Measurements from ENCODE around the gene TBX10. TPM values are rescaled to one million over a fixed set of nuclear protein-coding genes. Genes with fewer than 3 reads are reported as not detected.

Gene TBX10
- total RNA-seq, 1 donor from 2014 or later, result 0.14 TPM

DNA sequence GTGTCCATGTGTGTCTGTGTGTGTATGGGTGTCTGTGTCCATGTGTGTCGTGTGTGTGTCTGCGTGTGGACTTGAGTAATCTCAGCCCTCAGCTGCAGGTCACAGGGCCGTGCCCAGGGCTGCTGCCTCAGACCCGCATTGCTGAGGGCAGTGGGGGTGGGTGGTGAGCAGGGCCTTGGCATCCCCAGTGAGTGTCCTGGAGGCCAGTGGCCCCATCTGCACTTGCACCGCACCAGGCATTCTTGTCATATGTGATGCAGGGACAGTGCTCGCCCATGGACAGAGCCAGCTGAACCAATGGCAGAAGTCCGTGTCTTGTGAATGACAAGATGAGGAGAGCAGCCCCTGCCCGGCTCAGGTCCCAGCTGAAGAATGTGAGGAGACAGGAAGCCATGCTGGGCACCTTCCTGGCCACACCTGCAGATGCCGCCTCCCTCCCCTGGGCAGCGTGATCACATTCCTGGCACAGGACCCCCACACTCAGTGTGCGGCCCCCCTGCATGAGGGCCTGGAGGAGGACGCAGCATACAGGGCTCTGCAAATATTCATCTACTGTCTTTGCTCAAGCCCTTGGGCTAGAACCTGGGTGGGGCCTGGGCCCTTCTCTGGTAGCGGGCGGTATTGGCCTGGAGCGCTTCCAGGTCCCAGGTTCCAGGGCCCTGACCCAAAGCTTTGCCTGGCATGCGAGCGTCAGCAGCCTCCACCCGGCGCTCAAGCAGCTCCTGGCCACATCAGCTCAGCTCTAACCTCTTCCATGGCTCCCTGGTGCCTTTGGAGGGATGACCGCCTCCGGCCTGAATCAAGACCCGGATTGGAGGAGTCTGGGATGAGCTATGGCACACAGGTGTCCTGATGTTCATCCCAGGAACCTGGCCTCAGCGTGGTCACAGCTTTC lies 31.0 kb upstream of the TBX10 start:
- no peak overlapping the region for H3K27ac ChIP-seq (replicated peaks)
- intact Hi-C loops (cut with micrococcal nuclease), result no loop called here
- TF ChIP-seq, protein P1, sequence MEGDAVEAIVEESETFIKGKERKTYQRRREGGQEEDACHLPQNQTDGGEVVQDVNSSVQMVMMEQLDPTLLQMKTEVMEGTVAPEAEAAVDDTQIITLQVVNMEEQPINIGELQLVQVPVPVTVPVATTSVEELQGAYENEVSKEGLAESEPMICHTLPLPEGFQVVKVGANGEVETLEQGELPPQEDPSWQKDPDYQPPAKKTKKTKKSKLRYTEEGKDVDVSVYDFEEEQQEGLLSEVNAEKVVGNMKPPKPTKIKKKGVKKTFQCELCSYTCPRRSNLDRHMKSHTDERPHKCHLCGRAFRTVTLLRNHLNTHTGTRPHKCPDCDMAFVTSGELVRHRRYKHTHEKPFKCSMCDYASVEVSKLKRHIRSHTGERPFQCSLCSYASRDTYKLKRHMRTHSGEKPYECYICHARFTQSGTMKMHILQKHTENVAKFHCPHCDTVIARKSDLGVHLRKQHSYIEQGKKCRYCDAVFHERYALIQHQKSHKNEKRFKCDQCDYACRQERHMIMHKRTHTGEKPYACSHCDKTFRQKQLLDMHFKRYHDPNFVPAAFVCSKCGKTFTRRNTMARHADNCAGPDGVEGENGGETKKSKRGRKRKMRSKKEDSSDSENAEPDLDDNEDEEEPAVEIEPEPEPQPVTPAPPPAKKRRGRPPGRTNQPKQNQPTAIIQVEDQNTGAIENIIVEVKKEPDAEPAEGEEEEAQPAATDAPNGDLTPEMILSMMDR (IDR thresholded peaks at IDR 0.05; ENCODE audit: borderline replicate concordance), result no peak
- peaks cover 31% of the 10 kb centered on the region for H3K27me3 ChIP-seq (ENCODE audit: low read depth)
- DNase-seq, result no peak
- H3K36me3 ChIP-seq, result no peaks in the 10 kb centered on the region
- no peaks in the 10 kb centered on the region for H3K9me3 ChIP-seq (replicated peaks)
- no peak overlapping the region for H3K4me3 ChIP-seq
- H3K4me1 ChIP-seq, result no peaks in the 10 kb centered on the region

DNA sequence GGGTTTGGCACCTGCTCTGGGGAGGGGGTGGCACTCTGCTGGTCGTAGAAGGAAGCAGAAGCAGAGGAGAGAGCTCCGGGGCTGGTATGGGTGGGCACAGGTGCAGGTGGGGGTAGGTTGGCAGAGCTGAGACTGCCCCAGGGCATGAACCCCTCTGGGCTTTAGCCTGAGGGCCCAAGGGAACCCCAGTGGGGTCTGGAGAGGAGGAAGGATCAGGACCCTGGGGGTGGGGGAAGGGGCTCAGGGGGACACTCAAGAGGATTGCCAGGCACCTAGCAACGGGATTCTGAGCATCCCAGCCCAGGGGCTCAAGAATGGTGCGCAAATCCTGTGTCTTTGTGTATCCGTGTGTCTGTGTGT lies 28.6 kb upstream of the TBX10 start:
- DNase-seq, result no peak
- intact Hi-C loops (cut with micrococcal nuclease), result no loop called here

DNA sequence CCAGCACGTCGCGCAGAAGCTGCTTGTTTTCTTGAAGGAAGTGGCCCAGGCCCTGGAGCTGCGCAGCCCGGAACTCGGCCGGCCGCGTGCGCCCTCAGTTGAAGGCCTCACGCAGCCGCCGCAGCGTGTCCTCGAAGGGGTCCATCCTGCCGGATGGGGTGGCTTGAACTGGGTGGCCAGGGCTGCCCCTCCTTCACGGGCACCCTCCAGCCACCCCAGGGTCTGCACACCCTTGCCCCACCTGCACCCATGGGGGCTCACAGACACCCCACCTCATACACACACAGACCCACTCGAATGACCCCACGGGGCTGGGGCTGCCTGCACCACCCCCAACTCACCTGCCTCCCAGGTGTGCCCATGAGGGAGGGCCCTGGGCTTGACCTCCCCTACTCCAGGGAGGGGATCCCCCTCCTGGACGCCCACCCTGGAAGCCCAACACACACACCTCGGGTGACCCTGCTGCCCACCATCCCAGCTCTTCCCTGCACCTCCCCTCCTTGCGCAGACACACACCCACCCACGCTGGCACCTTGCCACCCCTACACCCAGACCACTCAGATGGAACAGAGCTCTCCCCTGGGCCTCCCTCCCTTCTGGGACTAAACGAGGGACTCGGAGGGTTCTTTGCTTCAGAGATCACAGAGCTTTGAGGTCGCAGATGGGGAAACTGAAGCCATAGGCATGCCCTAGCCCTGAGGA lies 28.1 kb upstream of the TBX10 start:
- H3K27ac ChIP-seq (replicated peaks), result no peak overlapping the region
- no peak overlapping the region for H3K4me3 ChIP-seq
- TF ChIP-seq, protein P1 (IDR thresholded peaks at IDR 0.05; ENCODE audit: borderline replicate concordance), result no peak
- no peaks in the 10 kb centered on the region for H3K36me3 ChIP-seq
- intact Hi-C loops (cut with micrococcal nuclease), result no loop called here
- no peaks in the 10 kb centered on the region for H3K4me1 ChIP-seq
- DNase-seq, result no peak
- peaks cover 4% of the 10 kb centered on the region for H3K27me3 ChIP-seq (ENCODE audit: low read depth)
- no peaks in the 10 kb centered on the region for H3K9me3 ChIP-seq (replicated peaks)

More for the DNA sequence above, 28.6 kb upstream of the TBX10 start:
- no peak overlapping the region for H3K27ac ChIP-seq (replicated peaks)
- no peaks in the 10 kb centered on the region for H3K4me1 ChIP-seq
- H3K27me3 ChIP-seq (ENCODE audit: low read depth), result peaks cover 9% of the 10 kb centered on the region
- H3K4me3 ChIP-seq, result no peak overlapping the region
- no peaks in the 10 kb centered on the region for H3K36me3 ChIP-seq
- TF ChIP-seq, protein P1 (IDR thresholded peaks at IDR 0.05; ENCODE audit: borderline replicate concordance), result no peak
- no peaks in the 10 kb centered on the region for H3K9me3 ChIP-seq (replicated peaks)

DNA sequence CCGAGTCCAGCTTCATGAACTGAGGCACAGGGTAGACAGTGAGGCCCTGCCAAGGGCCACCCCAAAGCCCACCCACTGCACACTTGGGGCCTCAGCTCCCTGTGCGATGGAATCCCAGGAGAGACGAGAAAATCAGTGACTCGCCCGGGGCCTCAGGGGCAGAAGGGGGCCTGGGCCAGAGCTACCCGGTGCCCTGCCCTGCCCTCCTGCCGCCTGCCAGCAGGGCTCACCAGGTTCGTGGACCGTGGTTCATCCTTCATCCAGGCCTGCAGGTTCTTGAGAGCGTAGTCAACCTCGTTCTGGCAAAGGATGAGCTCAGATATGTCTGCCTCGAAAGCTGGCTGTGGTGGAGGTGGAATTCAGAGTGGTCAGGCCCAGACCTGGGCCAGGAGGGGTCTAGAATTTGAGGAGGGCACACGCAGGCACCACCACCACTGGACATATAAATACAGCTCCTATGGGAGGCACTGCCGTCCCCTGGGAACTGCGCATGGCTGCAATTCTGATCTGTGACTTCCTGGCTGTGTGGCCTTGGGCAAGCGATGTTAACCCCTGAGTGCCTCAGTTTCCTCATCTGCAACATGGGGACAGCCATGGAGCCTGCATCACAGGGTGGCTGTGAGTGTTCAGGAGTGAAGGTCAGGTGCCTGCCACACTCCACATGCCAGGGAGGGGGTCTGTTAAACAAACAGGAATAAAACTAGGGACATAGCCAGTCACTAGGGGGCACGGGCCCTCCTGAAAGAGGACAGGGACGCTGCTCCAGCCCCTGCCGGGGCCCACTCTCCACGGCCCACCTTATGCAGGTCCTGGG lies 27.3 kb upstream of the TBX10 start:
- DNase-seq, result no peak
- Histone ChIP-seq H3K9me3 (replicated peaks) (no peaks in the 10 kb centered on the region), H3K4me1 (no peaks in the 10 kb centered on the region), H3K4me3 (no peak overlapping the region), H3K27ac (replicated peaks) (no peak overlapping the region), H3K27me3 (ENCODE audit: low read depth) (no peaks in the 10 kb centered on the region), H3K36me3 (no peaks in the 10 kb centered on the region)
- TF ChIP-seq, protein P1 (IDR thresholded peaks at IDR 0.05; ENCODE audit: borderline replicate concordance), result no peak
- intact Hi-C loops (cut with micrococcal nuclease), result no loop called here

DNA sequence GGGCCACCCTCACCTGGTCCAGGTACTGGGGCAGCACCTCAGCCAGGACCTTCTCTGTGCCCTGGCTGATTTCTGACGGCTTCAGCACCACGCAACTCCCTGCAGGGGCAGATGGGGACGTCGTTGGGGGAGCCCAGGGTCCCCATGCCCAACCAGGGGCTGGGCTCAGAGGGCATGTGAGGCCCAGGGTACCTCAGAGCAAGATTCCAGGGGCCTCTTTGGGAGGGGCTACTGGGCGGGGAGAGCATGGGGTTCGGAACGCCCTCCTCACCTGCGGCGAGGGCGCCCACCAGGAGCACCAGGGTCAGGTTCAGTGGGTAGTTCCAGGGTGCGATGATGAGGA lies 26.7 kb upstream of the TBX10 start:
- Histone ChIP-seq H3K27me3 (ENCODE audit: low read depth) (no peaks in the 10 kb centered on the region), H3K4me1 (no peaks in the 10 kb centered on the region), H3K27ac (replicated peaks) (no peak overlapping the region), H3K4me3 (no peak overlapping the region), H3K36me3 (no peaks in the 10 kb centered on the region), H3K9me3 (replicated peaks) (no peaks in the 10 kb centered on the region)
- TF ChIP-seq, protein P1 (IDR thresholded peaks at IDR 0.05; ENCODE audit: borderline replicate concordance), result no peak
- intact Hi-C loops (cut with micrococcal nuclease), result no loop called here
- no peak for DNase-seq

Measured in left ventricle myocardium inferior (tissue), 1 donor.